GM06990 (cell line): ENCODE measurements around the gene PPP1R3F.
"Not testable (repeated sequence)": the region's sequence is repeated elsewhere in the genome, so short reads cannot be mapped to it uniquely, and the experiment has no call there.

Source experiments
- DNase-seq: peaks from one replicate; pipeline ENCODE4 v3.0.0-alpha.2; 2011; ENCODE audit not compliant: insufficient read length; ENCODE audit errors: extremely low read depth
- H3K27me3 ChIP-seq: replicated peaks from 2 replicates; pipeline ENCODE4 v1.6.0; 2011; ENCODE audit warnings: low read length; ENCODE audit not compliant: control insufficient read depth, insufficient read depth
- H3K36me3 ChIP-seq: 2 replicates; pipeline ENCODE4 v1.5.1; 2011; ENCODE audit warnings: low read length; ENCODE audit not compliant: control insufficient read depth, insufficient read depth
- H3K4me3 ChIP-seq: replicated peaks from 2 replicates; pipeline ENCODE4 v1.5.1; 2011; ENCODE audit warnings: low read depth, mild to moderate bottlenecking, control low read depth, low read length
- TF ChIP-seq, protein P1 (sequence below): IDR thresholded peaks from 2 replicates; pipeline ENCODE4 v1.5.1; 2011; ENCODE audit warnings: low read length, control low read depth, mild to moderate bottlenecking, inconsistent platforms; ENCODE audit not compliant: insufficient read depth, poor library complexity, severe bottlenecking

PPP1R3F gene

DNA sequence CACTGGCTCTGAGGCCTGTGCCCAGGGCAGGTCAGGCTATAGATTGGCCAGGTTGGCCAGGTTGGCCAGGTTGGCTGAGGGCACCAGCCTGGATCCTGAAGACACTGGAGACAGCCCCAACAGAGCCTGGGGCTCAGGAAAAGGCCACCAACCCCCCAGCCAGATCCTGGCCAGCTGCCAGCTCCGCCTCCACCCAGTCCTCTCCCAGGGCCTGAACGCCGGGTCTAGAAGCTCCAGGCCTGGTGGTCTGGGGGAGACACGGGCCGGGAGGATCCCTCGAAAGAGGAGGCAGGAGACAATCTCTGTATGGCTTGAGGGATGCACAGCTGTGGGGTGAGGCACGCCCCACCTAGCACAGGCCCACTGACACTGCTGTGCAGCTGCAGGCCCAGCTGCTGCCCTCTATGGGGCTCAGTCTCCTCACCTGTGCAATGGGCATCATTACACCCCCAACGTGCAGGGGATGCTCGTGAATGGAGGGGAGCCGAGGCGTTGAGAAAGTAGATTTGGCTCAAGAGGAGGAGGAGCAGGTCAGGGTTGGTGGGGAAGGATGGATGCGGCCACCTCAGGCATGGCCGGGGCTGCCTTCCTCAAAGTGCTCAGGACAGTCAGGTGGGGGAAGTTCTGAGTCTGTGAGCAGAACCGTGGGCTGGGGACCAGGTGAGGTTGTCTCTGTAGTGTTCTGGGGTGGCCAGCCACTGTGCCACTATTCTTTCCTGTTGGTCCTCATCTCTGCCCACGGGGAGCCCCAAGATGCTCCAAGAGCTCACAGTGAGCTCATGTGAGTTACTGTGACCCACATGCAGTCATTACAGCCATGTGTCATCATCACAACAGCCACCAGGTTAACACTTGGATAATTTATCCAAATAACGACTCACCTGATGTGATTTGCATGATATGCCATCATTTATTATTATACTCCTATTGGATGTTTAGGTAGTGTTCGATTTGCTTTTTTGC lies 23.1 kb downstream of the PPP1R3F start:
- Histone ChIP-seq H3K27me3 (no peaks in the 10 kb centered on the region), H3K4me3 (no peak overlapping the region), H3K36me3 (no peaks in the 10 kb centered on the region)
- TF ChIP-seq, protein P1, sequence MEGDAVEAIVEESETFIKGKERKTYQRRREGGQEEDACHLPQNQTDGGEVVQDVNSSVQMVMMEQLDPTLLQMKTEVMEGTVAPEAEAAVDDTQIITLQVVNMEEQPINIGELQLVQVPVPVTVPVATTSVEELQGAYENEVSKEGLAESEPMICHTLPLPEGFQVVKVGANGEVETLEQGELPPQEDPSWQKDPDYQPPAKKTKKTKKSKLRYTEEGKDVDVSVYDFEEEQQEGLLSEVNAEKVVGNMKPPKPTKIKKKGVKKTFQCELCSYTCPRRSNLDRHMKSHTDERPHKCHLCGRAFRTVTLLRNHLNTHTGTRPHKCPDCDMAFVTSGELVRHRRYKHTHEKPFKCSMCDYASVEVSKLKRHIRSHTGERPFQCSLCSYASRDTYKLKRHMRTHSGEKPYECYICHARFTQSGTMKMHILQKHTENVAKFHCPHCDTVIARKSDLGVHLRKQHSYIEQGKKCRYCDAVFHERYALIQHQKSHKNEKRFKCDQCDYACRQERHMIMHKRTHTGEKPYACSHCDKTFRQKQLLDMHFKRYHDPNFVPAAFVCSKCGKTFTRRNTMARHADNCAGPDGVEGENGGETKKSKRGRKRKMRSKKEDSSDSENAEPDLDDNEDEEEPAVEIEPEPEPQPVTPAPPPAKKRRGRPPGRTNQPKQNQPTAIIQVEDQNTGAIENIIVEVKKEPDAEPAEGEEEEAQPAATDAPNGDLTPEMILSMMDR: no peak
- DNase-seq: no peak

DNA sequence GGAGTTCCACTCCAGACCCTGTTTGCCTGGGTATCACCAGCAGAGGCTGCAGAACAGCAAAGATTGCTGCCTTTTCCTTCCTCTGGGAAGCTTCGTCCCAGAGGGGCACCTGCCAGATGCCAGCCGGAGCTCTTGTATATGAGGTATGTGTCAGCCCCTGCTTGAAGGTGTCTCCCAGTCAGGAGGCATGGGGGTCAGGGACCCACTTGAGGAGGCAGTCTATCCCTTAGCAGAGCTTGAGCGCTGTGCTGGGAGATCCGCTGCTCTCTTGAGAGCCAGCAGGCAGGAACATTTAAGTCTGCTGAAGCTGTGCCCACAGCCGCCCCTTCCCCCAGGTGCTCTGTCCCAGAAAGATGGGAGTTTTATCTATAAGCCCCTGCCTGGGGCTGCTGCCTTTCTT lies 29.7 kb downstream of the PPP1R3F start:
- not testable (repeated sequence) for H3K27me3 ChIP-seq, H3K36me3 ChIP-seq, DNase-seq, H3K4me3 ChIP-seq

DNA sequence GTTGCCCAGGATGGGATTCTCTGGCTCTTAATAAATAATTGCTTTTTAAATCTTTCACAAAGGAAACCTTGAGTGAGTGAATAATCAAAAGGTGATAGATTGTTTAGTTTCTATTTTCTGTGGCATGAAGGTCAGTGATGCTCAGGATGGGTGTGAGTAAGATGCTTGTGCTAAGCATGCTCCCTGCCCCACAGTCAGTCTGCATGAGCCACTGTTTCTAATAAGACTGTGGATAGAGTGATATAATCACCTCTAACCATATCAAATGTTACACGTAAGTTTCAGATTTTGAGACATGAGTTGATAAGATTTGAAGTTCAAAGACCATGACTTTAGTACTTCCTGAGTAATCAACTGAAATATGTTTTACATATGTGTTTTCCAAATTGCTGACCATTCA lies 31.1 kb downstream of the PPP1R3F start:
- Histone ChIP-seq H3K36me3 (no peaks in the 10 kb centered on the region), H3K4me3 (no peak overlapping the region), H3K27me3 (no peaks in the 10 kb centered on the region)
- DNase-seq: no peak
- TF ChIP-seq, protein P1: no peak

DNA sequence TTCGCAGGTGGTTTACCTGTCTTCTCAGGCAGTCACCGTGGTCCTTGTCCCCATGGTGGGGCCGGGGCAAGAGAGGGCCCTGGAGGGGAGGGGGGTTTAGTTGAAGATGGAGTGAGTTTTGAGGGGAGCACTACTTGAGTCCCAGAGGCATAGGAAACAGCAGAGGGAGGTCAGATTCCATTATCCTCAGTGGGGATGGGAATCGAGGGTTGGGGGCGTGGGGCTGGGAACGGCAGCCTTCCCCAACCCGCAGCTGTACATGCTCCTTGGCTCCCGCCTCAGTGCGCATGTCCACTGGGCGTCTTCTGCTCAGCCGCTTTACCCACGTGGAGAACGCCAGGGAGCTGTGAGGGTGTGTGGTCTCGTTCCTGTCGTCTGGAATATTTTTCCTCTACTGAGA lies 33.8 kb downstream of the PPP1R3F start, which contains the start of gene GAGE10:
GAGE10 (plus strand) TSS at position 301 of the 400 bp plus-strand sequence. CDS start 1,214 bp downstream, outside the sequence.
- no peak for DNase-seq
- Histone ChIP-seq H3K27me3 (no peaks in the 10 kb centered on the region), H3K36me3 (no peaks in the 10 kb centered on the region), H3K4me3 (no peak within 1 kb of the TSS)
- TF ChIP-seq, protein P1: no peak

DNA sequence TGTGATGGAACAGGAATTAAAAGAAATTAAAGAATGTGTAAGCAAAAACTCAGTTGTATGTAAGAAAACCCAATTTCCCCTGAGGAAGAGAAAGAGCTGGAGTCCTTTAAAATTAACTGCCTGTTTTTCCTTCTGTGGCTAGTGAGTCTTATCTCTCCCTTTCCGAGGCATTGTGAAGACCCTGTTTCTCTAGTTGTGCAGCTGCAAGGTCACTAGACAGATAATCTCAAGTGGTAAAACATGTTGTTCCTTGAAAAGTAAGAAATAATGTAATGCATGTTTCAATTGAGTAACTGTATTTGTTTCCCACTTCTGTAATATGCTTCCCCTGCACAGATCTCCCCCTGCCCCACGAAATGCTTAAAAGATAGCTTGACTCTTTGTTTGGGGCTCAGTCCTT lies 38.2 kb downstream of the PPP1R3F start:
- H3K36me3 ChIP-seq, H3K27me3 ChIP-seq, DNase-seq, H3K4me3 ChIP-seq: not testable (repeated sequence)

DNA sequence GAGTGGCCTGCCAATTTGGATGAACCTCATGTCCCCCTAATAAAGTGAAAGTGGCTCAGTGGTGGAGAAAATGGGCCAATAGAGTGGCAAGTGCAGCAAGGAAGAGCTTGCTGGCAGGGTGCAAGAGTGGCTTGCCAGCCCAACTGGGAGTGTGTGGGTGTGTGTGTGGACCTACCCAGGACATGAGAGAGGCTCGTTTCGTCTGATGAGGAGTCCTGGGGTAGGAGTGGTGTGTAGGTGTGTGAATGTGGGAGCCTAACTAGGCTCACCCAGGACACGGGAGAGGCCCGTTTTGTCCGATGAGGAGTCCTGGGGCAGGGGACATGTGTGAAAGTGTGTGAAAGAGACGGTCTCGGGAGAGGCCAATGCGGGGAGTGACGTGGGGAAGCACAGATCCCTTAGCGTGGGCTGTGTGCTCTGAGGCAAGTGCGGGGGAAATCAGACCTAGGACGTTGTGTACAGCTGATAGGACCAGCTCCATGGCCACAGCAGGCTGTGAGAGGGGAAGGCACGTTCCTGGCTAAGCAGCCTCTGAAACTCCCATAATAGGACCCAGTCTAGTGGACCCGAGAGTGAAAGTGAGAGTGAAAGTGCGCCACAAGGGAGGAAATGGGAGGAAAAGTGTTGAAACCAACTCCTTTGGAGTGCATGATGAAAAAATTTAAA lies 39.1 kb downstream of the PPP1R3F start:
- Histone ChIP-seq H3K27me3 (no peaks in the 10 kb centered on the region), H3K4me3 (no peak overlapping the region), H3K36me3 (no peaks in the 10 kb centered on the region)
- no peak for DNase-seq
- TF ChIP-seq, protein P1: no peak
